ENCODE results near the gene HSPA1B. TPM values are rescaled to one million over a fixed set of nuclear protein-coding genes. Genes with fewer than 3 reads are reported as not detected.
A peak's percentile ranks its signal among the peaks of the same experiment; 100 is the strongest.

HSPA1B gene
- total RNA-seq, 4 donors from 2014 or later, result 85.7 to 199 (median 146) TPM

DNA sequence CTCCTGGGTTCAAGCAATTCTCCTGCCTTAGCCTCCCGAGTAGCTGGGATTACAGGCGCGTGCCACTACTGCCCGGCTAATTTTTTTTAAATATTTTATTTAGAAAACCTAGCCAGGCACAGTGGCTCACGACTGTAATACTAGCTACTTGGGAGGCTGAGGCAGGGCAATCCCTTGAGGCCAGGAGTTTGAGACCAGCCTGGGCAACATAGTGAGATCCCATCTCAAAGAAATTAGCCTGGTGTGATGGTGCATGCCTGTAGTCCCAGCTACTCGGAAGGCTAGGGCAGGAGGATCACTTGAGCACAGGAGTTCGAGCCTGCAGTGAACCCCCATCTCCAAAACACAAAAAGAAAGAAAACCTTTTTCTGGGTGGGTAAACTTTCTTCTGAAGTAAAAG is 48.8 kb downstream of the HSPA1B start:
- H3K27ac ChIP-seq, result peak overlapping the region in 1 of 4 donors; percentile 95
- TF ChIP-seq, protein P1, sequence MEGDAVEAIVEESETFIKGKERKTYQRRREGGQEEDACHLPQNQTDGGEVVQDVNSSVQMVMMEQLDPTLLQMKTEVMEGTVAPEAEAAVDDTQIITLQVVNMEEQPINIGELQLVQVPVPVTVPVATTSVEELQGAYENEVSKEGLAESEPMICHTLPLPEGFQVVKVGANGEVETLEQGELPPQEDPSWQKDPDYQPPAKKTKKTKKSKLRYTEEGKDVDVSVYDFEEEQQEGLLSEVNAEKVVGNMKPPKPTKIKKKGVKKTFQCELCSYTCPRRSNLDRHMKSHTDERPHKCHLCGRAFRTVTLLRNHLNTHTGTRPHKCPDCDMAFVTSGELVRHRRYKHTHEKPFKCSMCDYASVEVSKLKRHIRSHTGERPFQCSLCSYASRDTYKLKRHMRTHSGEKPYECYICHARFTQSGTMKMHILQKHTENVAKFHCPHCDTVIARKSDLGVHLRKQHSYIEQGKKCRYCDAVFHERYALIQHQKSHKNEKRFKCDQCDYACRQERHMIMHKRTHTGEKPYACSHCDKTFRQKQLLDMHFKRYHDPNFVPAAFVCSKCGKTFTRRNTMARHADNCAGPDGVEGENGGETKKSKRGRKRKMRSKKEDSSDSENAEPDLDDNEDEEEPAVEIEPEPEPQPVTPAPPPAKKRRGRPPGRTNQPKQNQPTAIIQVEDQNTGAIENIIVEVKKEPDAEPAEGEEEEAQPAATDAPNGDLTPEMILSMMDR (IDR thresholded peaks at IDR 0.05), result no peak
- TF ChIP-seq POLR2A (IDR thresholded peaks at IDR 0.05), result no peak
- no peak for DNase-seq
- H3K4me1 ChIP-seq, result peaks cover 0 to 33% (median 0%) of the 10 kb centered on the region in 4 donors
- H3K27me3 ChIP-seq, result no peaks in the 10 kb centered on the region
- H3K4me3 ChIP-seq, result peak overlapping the region in 1 of 4 donors; percentile 66
- no peaks in the 10 kb centered on the region for H3K9me3 ChIP-seq
- peaks cover 0 to 56% (median 0%) of the 10 kb centered on the region in 3 donors for H3K36me3 ChIP-seq

DNA sequence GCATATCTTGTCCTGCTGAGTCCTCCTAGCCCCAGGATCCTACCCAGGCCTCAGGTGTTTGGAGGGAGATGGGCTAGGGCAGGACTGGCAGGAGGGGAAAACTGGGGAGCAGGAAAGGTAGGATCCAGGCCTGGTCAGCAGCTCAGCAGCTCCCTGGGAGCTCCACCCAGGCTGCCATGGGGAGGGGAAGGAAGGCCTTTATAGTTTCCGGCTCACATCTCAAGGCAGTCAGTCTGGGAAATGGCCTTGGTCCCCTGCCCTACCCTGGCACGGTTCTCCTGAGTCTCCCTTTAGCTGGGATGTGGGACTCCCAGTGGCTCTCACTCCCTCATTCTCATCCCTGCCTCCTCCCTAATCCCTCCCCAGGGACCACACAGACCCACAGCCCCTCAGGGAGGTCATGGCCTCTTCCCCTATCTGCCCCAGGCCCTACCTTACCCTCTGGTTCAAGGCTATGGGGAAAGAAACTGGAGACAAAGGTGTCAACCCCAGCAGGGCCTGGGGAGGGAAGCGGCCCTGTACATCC is 49.6 kb downstream of the HSPA1B start:
- TF ChIP-seq POLR2A (IDR thresholded peaks at IDR 0.05), result peak in 1 of 2 donors; percentile 49
- TF ChIP-seq, protein P1 (IDR thresholded peaks at IDR 0.05), result no peak
- Histone ChIP-seq H3K36me3 (peaks cover 0 to 59% (median 0%) of the 10 kb centered on the region in 3 donors), H3K9me3 (no peaks in the 10 kb centered on the region), H3K4me3 (peak overlapping the region in 2 of 4 donors; percentile 58 to 66), H3K27me3 (no peaks in the 10 kb centered on the region), H3K4me1 (peaks cover 0 to 33% (median 0%) of the 10 kb centered on the region in 4 donors), H3K27ac (peak overlapping the region; percentile 25 to 95 (median 87))
- DNase-seq, result peak in 2 of 3 donors; percentile 73 to 78

DNA sequence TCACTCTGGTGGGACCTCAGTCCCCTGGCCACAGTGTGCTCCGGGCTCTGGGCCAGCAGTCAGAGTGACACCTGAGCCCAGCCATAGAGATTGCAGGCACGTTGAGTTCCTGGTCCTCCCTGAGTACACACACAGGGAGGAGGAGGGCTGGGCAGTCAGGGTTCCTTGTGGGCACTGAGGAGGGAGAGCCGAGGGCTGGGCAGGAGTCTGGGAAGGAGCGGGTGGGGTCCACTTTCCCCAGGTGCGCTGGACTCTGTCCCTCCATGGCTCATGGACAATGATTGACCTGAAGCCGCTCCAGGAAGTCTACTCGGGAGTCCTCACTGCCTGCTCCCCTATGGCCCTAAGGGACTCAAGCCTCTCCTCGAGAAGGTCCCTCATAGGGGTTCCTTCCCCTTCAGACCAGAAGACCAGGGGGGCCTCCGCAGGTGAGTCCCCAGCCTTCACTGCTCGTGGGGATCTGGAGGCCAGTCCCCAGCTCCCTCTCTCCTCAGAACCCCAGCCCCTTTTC is 50.2 kb downstream of the HSPA1B start:
- peaks cover 0 to 33% (median 0%) of the 10 kb centered on the region in 4 donors for H3K4me1 ChIP-seq
- H3K36me3 ChIP-seq, result peaks cover 0 to 64% (median 0%) of the 10 kb centered on the region in 3 donors
- H3K27me3 ChIP-seq, result no peaks in the 10 kb centered on the region
- TF ChIP-seq, protein P1 (IDR thresholded peaks at IDR 0.05), result no peak
- TF ChIP-seq POLR2A (IDR thresholded peaks at IDR 0.05), result peak; percentile 93 to 96
- DNase-seq, result peak in 2 of 3 donors; percentile 90 to 92
- peak overlapping the region in 3 of 4 donors; percentile 41 to 66 (median 58) for H3K4me3 ChIP-seq
- H3K27ac ChIP-seq, result peak overlapping the region in 3 of 4 donors; percentile 91 to 95 (median 95)
- H3K9me3 ChIP-seq, result no peaks in the 10 kb centered on the region

- Histone ChIP-seq H3K36me3 (peaks cover 0 to 67% (median 0%) of the 10 kb centered on the region in 3 donors), H3K9me3 (no peaks in the 10 kb centered on the region), H3K4me3 (peak overlapping the region in 3 of 4 donors; percentile 41 to 66 (median 58)), H3K27ac (peak overlapping the region in 3 of 4 donors; percentile 91 to 95 (median 95)), H3K27me3 (no peaks in the 10 kb centered on the region), H3K4me1 (peaks cover 0 to 33% (median 0%) of the 10 kb centered on the region in 4 donors)
- no peak for DNase-seq
- TF ChIP-seq POLR2A (IDR thresholded peaks at IDR 0.05), result no peak
- TF ChIP-seq, protein P1 (IDR thresholded peaks at IDR 0.05), result no peak
These were observed 50.7 kb downstream of the HSPA1B start for GRCh38 chr6:31878222-31878621.

DNA sequence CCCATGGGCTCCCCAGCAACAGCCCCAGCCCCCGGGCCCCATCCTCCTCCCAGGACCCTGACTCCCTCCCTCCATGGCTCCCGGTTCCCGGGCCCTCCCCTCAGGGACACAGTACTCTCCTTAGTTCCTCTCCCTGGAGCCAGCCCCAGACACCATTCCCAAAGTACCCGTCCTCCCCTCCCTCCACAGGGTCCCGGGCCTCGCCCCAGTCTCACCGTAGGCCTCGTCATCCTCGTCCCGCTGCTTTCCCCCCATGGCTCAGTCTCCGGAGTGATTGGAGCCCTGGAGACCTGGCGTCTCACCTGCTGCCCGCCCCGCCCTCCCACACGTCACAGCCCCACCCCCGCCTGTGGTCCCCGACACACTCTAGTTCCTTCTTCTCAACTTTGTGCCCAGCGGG is 51.2 kb downstream of the HSPA1B start, which contains the start of gene SLC44A4:
Gene SLC44A4, minus strand, starts transcription at position 272 of the 400 bp plus-strand sequence. Its CDS starts 17 bp downstream, at position 255.
- H3K27ac ChIP-seq, result peak within 1 kb of the TSS in 3 of 4 donors; percentile 91 to 95 (median 95)
- no peaks in the 10 kb centered on the region for H3K27me3 ChIP-seq
- peaks cover 0 to 33% (median 0%) of the 10 kb centered on the region in 4 donors for H3K4me1 ChIP-seq
- peaks cover 0 to 67% (median 0%) of the 10 kb centered on the region in 3 donors for H3K36me3 ChIP-seq
- H3K4me3 ChIP-seq, result peak within 1 kb of the TSS in 3 of 4 donors; percentile 41 to 66 (median 58)
- peak in 2 of 3 donors; percentile 73 to 84 for DNase-seq
- peak; percentile 58 to 83 for TF ChIP-seq POLR2A (IDR thresholded peaks at IDR 0.05)
- TF ChIP-seq, protein P1 (IDR thresholded peaks at IDR 0.05), result no peak
- no peaks in the 10 kb centered on the region for H3K9me3 ChIP-seq

All from Peyer's patch (tissue), 4 donors.